Measurements from ENCODE around the gene PIK3R5.
"Not testable (repeated sequence)": the region's sequence is repeated elsewhere in the genome, so short reads cannot be mapped to it uniquely, and the experiment has no call there.

Gene PIK3R5

DNA sequence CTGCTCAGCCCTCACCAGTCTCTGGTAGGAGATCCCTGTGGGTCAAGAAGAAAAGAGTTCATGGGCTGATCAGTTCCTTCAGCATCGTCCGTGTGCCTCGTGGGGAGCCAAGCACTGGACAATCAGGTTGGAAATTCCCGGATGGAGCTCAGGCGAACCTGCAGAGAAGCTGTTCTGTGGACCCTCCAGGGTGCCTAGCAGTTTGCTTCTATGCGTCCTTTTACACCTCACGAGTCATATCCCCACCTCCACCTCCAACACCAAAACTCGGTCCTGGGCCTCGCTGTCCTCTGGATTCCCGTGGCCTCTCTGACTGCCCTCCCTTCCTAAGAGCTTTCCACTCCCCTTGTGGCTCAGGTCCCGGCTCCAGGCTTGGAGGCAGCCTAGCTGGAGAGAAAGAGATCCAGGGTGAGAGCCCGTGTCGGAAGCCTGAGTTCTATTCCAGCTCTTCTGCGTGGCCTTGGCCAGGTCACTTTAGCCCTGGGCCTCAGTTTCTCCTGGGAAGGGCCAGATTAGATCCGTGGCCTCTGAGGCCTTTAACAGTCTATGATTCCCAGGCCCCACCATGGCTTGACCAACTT lies 71.8 kb downstream of the PIK3R5 start:
- DNase-seq: no peak

DNA sequence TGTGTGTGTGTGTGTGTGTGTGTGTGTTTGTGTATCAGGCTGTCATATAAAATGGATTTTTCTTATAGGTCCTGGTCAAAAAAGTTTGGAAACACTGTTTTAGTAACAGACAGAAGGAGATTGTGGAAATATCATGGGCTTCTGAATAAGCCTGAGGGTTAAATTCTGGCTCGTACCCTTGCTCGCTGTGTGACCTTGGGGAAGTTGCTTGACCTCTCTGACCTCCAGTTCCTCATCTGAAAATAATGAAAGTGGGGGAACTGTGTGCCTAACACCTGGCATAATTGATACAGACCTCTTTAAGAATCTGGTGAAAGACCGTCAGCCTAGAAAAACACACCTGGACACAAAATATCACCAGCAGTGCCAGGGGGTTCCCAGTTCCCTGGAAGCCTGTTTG lies 72.4 kb downstream of the PIK3R5 start:
- DNase-seq: no peak

DNA sequence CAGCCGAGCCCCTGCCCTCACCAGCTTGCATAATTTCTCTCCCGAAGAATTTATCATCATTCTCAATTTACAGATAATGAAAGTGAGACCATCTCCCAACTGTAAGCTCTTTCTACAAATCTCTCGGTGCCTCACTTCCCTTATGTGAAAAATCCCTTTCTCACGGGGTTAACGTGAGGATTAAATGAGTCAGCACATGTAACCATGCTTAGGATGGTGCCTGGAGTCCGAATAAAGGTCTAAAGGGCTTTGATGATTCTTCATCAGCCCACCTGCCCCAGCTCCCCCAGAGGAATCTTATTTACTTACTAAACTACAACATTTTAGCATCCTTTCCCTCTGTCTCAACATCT lies 73.2 kb downstream of the PIK3R5 start:
- peak; percentile 15 for DNase-seq

DNA sequence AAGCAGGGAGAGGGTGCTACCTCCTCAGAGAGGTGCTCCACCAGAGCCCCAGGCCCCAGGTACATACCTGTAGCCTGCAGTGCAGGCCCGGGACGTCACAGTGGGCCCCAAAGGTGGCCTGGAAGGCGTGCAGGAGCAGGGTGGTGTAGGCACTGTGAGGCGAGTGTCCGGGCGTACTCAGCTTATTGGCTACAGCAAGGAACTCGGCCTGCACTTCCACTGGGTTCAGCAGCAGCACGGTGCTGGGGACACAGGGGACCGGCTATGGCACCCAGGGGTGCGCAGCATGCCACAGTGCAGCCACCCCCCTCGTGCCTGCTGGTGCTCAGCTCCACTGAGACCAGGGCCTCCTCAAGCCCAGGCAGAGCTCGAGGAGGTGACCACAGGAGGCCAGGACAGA lies 74.8 kb downstream of the PIK3R5 start:
- no peak for DNase-seq

DNA sequence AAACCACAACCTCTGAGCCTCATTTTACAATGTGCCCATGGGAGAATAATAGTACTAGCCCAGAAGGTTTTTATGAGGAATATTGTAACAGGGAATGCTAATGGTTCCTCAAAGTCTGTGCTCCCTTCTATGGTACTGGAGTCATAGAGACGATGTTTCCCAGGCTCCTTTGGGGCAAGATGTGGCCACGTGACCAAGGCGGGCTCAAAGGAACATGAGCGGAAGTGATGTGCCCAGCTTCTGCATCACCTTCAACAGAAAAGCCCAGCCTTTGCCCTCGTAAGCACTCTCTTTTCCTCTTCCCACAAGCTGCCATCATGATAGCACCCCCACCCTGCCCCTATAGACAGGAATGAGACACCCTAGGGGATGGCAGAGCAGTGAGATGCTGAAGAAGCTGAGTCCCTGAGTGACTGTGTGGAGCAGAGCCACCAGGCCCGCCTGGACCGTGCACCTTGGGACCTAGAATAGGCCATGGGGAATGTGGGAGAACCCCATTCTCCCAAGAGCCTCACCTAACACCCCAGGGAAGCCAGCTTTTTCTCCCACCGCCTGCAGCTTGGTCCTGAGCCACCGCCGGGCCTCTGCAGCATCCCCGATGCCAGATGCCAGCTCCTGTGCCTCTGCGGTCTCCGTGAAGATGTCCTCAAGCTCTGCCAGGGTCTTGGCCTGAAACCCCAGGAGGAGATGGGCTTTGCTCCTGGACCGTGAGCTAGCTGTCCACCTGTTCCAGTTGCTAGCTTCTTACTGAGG lies 75.9 kb downstream of the PIK3R5 start:
- no peak for DNase-seq

DNA sequence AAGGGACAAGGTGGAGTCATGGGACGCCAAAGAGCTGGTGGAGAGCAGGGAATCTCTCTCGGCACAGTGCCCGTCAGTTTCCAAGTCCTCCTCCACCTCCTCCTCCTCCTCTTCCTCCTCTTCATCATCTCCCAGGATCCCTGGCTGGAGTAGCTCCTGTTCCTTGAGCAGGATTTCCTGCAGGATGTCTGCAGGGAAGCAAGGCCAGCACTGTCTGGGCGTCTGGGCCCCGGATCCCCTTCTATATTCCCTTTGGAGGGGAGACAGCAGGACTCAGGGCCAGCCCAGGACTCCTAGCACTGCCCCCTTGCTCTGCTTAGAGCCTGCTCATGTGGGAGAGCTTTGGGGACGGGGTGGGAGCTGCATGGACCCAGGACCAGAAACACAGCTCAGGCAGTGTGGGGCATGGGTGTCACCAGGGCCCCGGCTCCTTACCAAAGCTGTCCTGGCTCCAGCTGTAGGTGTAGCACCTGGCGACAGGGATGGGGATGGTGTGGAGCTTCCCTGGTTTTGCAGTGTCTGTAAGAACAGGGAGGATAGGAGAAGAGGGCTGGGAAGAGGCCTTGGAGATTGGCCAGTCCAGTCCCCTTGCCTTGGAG lies 76.7 kb downstream of the PIK3R5 start:
- no peak for DNase-seq

DNA sequence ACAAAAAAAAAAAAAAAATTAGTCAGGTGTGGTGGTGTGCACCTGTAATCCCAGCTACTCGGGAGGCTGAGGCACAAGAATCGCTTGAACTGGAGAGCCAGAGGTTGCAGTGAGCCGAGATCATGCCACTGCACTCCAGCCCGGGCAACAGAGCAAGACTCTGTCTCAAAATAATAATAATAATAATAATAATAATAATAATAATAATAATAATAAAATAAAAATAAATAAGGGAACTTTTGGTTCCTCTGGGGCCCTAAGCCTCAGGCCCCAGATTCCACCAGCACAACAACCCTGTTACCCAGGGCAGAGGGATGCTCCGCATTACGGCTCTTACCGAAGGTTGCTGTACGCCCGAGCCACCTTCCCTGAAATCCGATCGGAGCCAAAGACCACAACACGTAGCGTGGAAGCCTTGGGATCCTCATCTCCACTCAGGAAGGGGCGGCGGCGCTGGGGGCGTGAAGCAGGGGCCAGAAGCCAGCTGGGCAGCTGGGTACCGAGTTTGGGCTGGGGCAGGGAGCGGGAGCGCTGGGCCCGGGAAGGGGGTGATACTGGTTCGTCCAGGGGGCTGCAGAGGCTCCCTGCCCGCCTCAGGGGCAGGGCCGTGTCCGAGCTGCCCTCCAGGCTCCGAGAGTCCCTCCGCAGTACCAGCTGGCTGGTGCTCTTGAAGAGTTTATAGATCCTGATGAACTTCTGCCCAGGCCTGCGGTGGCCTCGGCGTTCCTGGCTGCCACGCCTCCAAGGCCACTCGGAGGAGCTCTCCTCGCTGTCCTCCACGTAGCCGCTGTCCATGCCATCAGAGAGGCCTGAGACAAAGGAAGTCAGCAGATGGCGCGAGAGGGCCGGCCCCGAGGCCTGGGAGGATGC lies 77.4 kb downstream of the PIK3R5 start:
- DNase-seq: peak; percentile 44

DNA sequence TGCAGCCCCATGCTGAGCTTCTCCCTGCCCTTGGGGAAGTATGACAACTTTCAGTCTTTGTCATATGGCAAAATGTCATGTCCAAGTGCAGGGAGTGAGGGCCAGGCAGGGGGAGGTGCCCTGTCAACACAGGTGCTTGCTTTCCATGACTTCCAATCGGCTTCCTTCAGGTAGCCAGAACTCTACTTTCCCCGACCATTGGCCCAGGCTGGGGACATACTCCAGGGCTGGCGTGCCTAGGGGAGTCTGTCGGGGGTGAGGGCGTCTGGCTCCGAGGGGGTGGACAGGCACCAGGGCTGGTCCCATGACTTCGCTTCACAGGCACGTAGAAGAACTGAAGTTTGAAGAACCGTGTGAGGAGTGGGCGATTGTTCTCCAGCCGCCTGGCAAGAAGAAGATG lies 78.2 kb downstream of the PIK3R5 start:
- DNase-seq: no peak

DNA sequence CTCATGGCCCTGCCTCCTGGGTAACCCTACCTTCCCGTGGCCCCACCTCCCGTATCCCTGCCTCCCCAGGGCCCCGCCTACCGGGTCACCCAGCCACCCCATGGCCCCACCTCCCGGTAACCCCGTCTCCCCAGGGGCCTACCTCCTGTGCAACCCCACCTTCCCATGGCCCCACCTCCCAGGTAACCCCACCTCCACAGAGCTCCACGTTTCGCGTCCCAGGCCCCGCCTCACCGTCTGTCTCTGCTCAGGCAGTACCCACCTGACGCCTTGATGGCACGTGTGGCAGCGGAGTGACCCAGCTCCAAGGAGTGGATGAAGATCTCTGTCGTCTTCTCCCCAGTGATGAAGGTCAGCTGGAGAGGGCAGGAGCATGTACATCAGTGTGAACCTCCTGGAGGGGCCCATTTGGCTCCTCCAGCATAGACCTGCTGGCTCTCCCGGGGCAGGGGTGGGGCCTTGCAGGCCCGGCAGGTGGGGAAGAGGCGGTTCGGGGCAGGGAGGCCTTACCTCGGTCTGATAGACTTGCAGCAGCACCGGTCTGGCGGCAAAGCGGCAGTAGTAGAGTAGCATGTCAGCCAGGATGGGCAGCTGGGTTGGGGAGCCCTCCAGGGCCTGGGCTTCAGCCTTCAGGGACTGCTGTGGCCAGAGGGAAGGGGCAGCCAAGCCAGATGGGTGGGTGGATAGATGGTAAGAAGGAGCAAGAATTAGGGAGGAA lies 79.4 kb downstream of the PIK3R5 start:
- DNase-seq: no peak

DNA sequence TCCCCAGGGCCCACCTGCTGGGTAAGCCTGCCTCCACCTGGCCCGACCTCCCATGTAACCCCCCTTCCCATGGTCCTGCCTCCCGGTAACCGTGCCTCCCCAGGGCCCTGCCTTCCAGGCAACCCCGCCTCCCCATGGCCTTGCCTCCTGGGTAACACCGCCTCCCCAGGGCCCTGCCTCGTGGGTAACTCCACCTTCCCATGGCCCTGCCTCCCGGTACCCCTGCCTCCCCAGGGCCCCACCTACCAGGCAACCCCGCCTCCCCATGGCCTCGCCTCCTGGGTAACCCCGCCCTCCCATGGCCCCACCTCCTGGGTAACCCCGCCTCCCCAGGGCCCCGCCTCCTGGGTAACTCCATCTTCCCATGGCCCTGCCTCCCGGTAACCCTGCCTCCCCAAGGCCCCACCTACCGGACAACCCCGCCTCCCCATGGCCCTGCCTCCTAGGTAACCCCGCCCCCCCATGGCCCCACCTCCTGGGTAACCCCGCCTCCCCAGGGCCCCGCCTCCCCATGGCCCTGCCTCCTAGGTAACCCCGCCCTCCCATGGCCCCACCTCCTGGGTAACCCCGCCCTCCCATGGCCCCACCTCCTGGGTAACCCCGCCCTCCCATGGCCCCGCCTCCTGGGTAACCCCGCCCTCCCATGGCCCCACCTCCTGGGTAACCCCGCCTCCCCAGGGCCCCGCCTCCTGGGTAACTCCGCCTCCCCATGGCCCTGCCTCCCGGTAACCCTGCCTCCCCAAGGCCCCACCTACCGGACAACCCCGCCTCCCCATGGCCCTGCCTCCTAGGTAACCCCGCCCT lies 80.1 kb downstream of the PIK3R5 start:
- not testable (repeated sequence) for DNase-seq

DNA sequence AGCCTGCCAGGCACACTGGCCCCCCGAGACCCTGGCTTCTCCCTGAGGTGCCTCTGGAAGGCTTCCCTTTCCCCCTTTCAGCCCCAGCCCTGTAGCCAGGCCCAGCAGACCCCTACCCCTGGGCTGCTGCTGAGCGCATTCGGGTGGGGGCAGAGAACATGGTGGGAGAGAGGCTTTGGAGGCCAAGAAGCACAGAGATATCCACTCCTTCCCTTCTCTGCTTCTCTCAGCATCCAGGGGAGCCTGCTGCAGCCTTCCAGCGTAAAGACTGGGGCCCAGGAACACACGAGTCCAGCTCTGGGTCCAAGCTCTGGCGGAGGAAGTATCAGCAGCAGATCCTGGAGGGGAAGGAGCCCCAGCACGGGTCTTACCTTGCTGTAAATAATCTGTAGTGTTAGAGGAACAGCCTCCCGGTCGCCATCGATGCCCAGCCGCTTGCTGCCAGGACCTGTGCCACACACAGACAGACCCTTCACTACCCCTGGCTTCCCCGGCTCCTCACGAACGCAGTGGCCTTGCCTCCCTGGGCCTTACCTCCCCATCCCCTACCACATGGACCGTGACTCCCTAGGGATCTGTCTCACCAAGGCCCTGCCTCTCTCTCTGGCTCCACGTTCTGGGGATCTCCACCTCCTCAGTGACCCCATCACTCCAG lies 81.0 kb downstream of the PIK3R5 start:
- DNase-seq: no peak

DNA sequence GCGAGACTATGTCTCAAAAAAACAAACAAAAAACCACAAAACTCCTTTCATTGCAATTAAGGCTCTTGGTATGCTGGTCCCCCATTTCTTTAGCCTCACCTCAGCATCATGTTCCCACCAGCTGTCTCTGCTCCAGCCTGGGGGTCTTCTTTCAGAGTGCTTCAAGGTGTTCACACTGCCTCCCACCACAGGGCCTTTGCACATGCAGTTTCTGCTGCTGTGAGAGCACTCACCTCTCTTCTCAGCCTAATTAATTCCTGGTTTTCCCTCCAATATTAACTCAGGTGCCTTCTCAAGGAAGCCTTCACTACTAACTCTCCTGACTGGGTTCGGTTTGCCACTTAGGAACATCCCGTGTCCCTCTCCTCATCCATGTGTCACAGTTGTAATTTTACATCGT lies 82.2 kb downstream of the PIK3R5 start:
- no peak for DNase-seq

DNA sequence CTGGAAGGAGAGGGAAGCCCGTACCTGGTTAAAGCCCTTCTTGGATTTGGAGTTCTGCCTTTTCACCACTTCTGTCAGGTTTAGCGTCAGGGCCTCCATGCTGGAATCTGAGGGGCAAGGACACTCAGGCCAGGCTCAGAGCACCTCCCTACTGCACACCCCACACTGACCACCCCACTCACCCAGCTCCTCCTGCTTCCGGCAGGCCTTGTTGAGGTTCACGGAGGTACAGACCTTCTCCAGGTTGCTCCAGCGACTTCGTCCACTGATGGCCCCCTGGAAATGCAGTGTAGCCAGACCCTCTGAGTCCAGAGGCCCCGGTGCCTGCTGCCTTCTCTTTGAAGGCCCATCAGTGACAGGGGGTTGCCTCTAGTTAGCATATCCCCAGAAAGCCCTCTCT lies 83.9 kb downstream of the PIK3R5 start:
- no peak for DNase-seq

DNA sequence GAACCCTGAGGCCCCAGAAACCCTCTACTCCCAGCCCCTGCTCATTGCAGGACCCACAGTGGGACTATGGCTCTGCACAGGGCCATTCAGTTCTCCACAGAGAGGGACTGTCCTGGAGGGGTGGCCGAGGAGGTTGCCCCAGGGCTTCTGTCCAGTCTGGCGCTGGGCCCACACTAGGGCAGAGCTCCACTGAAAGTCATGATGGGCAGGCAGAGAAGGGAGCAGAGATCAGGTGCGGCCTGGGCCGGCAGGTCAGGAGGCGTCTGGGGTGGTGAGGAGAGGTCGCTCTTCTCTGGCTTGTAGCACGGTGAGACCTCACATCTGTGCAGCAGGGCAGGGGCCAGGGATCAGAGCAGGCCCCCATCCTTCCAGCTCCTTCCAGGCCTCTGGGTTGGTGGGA lies 85.0 kb downstream of the PIK3R5 start:
- no peak for DNase-seq

DNA sequence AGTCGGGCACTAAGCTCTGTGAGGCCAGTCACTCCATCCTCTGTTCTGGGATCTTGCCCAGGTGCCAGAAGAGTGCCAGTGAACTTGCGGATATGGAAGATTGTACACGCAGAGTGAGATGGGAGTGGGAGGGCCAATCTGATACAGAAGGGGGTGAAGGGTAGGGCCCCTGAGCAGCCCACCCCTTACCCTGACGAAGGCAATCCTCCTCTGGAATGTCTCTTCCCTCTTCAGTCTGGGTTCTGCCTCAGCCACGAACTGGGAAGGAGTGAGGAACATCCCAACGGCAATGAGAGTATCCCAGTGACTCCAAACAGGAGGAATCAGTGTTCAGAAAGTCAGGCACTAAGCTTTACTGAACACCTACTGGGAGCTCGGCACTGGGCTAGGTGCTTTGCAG lies 86.1 kb downstream of the PIK3R5 start:
- DNase-seq: no peak

DNA sequence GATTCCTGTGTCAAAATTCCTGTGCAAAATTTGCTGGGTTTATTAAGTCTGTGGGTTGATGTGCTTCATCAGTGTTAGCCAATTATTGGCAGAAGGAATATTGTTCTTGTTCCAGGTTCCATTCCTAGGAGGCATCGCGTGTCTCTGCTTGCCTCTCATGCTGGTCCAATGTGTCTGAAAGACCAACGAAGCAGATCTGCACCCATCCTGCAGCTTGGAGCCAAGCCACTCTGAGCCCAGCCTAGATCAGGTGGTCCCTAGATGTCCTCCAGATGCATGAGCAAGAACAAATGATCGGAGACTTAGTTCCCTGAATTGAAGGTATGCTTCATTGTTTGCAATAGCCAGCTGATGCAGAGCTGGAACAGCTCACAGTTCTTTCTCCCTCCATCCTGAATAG lies 87.5 kb downstream of the PIK3R5 start:
- DNase-seq: no peak

DNA sequence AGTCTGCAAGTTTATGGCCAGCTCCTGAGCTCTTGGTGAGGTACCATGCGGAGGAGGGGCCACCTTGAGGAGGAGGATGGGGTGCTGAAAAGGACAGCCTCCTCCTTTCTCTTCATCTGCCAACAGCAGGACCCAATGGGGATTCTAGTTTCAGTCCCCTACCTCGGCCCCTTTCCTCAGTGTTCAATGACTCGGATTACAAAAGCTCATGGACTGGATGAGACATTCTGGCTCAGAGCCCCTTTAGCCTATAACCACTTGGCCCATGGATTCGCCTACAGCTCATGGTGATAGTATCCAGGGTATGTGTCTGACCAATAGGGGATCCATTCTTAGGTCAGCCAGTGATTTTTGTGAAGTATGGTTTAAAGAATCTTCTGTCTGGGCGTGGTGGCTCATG lies 89.5 kb downstream of the PIK3R5 start:
- peak; percentile 79 for DNase-seq

DNA sequence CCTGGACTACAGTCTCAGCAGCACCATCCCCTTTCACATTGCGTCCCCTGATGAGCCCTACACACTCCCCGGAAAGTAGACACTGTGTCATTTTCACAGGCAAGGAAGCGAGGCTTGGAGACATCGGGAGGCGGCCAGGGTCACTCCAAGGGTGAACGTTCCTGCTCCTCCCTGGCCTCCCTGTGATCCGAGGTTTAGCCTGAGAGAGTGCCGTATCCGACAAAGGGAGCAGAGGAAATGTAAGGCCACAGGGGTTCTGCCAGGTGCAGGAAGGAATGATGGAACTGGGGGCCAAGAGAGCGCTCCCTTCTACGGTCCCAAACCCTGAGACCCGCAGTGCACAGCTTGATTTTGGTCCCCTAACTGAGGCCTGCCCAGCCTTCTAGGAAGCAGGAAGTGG lies 90.1 kb downstream of the PIK3R5 start:
- no peak for DNase-seq

DNA sequence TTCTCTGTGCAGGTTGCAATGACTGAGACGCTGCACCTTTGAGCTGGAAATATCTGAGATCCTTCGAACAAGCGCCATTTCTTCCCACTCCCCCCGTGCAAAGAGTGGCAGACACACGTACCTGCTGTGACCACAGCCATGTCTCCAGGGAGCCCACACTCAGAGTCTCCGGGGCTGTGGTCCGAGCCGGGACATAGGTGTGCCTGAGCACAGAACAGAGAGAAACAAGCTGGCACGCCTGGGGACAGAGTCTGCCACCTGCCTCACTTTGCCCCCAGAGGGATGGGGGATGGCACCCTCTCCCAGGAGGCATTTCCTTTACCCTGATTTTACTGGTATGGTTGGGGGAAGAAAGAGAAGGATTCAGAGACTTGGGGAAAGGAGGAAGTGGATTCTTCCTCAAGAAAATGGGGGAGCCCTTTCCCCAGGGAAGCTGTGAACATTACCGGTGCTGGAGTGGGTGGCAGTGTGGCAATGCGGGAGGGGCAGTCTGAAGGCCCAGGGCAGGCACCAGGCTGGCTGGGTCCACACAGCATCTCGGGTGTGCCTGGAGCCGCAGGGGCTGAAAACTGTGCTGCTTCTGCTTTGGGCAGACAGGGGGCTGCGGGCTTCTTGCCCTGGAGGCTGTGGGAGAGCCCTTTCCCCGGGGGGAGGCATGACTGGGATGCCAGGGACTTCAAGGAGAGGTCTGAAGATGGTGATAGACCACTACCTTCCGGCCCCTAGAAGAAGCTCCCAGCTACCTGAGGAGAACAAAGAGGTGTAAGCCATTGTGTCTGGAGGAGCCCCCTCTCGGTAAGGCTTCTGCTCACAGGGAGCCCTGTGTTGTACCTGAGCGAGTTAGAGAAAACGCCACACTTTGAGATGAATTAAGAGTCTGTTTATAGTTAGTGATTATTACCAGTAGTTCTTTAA lies 91.4 kb downstream of the PIK3R5 start:
- DNase-seq: no peak

DNA sequence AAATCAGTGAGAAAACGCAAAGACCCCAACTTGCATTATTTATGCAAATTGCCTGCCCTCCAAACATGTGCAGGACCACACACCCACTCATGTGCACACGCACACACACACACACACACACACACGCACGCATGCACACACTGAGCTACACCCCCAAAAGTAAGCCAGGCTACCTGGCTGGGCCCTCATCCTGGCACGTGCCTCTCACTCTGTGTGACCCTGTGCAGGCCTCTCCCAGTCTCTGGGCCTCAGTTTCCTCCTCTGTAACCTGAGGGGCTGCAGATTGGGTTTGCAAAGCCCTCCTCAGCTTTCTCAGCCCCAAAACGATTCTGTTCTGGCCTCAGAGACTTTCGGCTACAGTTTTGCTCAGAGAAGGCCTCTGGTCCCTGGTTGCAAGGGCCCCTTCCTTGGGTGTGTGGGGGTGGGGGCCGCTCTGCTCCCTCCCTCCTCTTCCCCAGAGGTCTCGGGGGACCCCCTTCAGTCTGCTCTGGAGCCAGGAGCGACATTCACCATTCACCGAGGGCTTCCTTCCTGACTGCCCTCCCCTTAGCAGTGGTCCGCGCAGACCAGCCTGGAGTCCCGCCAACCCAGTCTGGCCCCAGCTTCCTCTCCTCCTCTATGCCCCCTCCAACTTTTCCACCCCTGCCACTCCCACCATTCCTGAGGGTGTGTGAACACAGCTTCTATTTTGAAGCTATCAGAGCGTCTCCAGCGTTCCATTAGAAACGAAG lies 92.6 kb downstream of the PIK3R5 start:
- no peak for DNase-seq

All from fibroblast of skin of right biceps (primary cell).